Measurements from ENCODE around the gene PITPNB. TPM values are rescaled to one million over a fixed set of nuclear protein-coding genes. Genes with fewer than 3 reads are reported as not detected.

Gene PITPNB
- polyA plus RNA-seq, 3 donors = 62.7 to 64.6 (median 63.1) TPM

DNA sequence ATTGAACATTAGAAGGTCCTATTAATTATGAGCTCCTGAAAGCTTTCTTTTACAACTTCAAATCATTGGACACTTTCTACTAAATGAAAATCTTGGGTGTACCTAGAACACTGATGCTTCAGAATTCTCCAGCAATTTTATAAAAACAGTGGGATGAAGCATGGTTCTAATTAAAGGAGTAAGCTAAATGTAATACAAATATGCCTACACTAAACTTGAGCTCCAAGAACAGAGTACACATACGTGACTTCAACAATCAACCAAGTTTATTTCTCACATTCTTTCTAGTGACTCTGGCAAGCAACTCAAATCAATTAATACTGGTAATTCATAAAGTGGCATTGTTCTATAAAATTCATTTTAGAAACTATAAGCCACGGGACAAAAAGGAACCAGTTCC is 55.5 kb downstream of the PITPNB start:
- no peak for DNase-seq (ENCODE audit: low read depth in 3 of 3, low spot score in 2 of 3)

DNA sequence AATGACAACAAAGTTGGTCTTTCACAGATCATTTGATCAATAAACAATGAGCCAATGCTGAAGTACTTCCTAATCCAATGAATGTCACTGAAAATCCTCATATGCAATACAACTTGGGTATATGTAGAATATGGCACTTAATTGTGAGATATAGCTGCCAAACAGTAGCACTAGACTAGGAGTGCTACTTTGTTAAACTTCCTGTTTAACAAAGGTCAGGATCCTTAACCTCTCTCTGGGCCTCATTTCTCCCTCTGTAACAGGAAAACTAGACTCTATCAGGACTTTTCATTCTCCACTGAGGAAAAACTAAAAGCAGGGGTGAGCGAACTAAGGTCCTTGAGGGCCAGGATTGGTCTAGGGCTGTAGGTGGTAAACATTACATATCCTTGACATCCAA is 56.1 kb downstream of the PITPNB start:
- DNase-seq (ENCODE audit: low read depth in 3 of 3, low spot score in 2 of 3) = no peak

DNA sequence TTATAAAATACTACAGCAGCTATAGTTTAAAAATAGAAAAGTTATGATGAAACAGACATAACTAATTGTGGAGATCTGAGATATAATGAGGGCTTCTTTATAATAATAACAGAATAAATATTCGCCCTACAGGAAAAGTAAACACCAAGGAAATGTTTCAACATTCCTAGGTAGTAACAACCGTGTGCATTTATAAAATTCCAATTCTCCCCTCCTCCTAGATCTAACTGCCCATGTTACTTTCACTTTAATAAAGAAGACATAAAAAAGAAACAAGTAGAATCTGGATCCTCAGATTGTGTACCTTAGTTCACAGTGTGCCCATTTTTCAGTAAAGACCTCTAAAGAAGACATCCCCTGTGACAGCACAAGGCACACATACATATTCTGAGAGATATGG is 59.7 kb downstream of the PITPNB start:
- no peak for DNase-seq (ENCODE audit: low read depth in 3 of 3, low spot score in 2 of 3)

GRCh38 chr22:27858626-27859025 is 60.4 kb downstream of the PITPNB start:
- no peak for DNase-seq (ENCODE audit: low read depth in 3 of 3, low spot score in 2 of 3)

DNA sequence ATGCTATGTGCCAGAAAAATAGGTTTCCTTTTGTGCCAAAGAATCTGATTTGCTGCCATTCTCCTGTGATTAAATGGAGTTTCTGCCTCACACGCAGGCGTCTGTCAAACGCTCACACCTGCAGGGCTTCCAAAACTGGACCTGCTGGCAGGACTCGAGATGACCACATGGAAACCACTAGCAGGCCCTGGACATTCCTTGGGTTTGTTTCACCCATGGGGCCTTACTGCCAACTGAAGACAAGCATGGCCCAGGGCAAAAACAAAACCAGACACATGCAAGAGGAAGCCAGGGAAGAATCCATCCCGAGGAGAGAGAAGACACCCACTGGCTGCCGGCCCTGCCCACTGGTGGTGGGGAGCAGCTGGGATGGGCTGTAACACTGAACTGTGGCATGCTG is 61.6 kb downstream of the PITPNB start:
- no peak for DNase-seq (ENCODE audit: low read depth in 3 of 3, low spot score in 2 of 3)

- no peak for DNase-seq (ENCODE audit: low read depth in 3 of 3, low spot score in 2 of 3)
Observed at GRCh38 chr22:27856386-27856785, 62.7 kb downstream of the PITPNB start.

- DNase-seq (ENCODE audit: low read depth in 3 of 3, low spot score in 2 of 3) = no peak
Observed at GRCh38 chr22:27853424-27853823, 65.6 kb downstream of the PITPNB start.

DNA sequence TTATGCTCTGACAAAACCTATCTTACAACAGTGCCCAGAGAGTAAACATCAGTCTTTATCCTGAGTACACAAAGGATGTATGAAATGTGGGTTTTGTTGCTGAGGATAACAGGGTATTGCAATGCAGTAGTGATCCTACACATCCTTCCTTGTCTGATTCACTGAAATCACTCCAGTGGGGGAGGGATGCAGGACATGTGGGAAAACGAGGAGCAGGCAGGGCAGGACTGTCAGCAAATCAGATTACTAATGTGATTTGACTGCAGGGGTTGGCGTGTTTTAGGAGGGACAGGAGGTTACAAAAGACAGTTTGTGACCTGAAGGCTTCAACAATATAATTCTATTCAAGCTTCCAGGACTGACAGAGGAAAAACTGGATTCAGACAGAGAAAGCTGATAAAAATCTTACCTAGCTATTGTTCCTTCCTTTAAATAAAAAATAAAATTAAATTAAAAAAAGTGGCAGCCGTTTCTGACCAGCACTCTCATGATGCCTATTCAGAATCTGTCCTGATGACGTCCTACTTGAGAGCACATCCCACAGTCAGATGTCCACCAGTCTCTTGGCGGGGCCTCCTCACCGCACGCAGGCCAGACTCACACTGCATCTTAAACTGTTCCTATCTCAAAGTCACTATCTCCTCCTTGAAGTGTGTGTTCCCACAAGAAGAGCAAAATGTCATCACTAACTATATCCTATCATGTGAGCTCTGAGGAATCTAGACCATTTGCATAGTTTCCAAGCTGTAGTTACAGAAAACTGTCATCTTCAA is 66.9 kb downstream of the PITPNB start:
- DNase-seq (ENCODE audit: low read depth in 3 of 3, low spot score in 2 of 3) = no peak

DNA sequence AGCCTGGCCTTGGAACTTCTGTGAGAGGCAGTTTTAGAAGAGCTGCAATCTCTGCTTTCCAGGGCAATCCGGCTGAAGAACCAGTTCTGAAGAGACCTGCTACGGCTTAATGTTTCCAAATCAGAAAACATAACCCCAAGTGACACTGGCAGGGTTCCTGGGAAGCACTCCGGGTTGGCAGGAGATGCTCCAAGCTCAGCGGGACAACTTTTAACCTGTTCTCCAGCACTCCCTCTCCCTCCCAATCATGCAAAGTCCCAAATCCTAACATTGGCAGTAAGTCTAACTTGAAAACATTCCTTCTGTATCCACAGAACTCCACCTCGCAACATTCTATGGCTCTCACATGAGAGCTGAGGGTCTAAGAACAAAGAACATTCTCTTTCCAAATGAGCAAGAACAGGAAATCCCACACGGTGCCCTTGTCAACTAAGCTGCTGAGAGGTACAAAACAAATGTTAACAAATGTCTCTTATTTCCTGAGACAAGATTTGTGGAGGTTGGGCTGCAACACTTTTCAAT is 69.0 kb downstream of the PITPNB start:
- no peak for DNase-seq (ENCODE audit: low read depth in 3 of 3, low spot score in 2 of 3)

DNA sequence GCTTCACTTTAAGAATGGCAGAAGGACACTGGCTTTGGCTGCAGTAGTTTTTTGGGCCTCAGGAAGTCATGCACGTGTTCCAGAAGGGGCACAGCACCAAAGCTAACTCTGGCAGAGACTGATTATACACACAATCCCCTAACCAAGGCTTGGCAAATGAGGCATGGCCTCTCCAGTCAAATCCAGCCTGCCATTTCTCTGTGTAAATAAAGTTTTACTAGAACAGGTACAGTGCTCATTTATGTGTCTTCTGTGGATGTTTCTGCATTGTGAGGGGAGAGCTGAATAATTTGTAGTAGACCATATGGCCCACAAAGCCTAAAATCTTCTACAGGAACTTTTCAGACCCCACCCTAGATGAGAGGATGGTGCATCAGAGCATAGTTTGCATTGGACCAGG is 71.1 kb downstream of the PITPNB start:
- DNase-seq (ENCODE audit: low read depth in 3 of 3, low spot score in 2 of 3) = no peak

- DNase-seq (ENCODE audit: low read depth in 3 of 3, low spot score in 2 of 3) = no peak
Observed at GRCh38 chr22:27846910-27847309, 72.1 kb downstream of the PITPNB start.

- DNase-seq (ENCODE audit: low read depth in 3 of 3, low spot score in 2 of 3) = no peak
Observed at GRCh38 chr22:27846248-27846757, 72.8 kb downstream of the PITPNB start.

- DNase-seq (ENCODE audit: low read depth in 3 of 3, low spot score in 2 of 3) = no peak
Observed at GRCh38 chr22:27845644-27846043, 73.4 kb downstream of the PITPNB start.

- no peak for DNase-seq (ENCODE audit: low read depth in 3 of 3, low spot score in 2 of 3)
Observed at GRCh38 chr22:27844656-27845591, 74.1 kb downstream of the PITPNB start.

- no peak for DNase-seq (ENCODE audit: low read depth in 3 of 3, low spot score in 2 of 3)
Observed at GRCh38 chr22:27844256-27844655, 74.8 kb downstream of the PITPNB start.

GRCh38 chr22:27843441-27843840 is 75.6 kb downstream of the PITPNB start:
- DNase-seq (ENCODE audit: low read depth in 3 of 3, low spot score in 2 of 3) = no peak

DNA sequence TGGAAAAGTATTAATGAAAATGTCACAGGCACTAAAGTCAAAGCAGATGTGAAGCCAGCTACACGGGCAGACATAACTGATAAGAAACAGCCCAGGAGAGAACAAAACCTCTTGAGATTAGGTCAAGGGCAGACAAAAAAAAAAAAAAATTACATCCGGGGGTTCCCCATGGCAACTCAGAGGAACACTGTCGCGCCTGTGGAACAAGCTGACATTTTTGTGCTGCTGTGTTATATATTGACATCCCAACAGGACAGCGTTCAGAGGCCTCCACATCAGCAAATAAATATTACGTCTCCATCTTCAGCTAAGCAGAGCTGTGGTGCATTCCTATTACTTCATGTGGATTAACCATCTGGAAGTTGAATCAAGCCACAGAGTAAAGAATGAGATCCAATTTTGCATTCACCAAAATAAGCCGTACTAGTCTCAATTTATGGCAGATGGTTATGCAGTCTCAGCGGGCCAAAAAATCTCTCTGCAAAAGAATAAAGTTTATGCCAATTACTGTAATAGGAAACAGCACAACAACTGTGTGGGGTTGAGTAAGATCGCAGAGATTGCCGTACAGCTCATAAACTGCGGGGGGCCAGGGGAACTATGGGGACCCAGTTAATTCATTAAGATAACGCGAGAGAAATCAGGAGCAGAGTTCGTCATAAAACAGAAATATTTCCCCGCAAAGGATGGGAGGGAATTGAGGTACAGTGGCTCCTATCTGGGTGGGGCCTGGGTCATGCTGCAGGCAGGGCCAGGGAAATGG is 76.2 kb downstream of the PITPNB start:
- DNase-seq (ENCODE audit: low read depth in 3 of 3, low spot score in 2 of 3) = no peak

GRCh38 chr22:27842201-27842600 is 76.9 kb downstream of the PITPNB start:
- no peak for DNase-seq (ENCODE audit: low read depth in 3 of 3, low spot score in 2 of 3)

DNA sequence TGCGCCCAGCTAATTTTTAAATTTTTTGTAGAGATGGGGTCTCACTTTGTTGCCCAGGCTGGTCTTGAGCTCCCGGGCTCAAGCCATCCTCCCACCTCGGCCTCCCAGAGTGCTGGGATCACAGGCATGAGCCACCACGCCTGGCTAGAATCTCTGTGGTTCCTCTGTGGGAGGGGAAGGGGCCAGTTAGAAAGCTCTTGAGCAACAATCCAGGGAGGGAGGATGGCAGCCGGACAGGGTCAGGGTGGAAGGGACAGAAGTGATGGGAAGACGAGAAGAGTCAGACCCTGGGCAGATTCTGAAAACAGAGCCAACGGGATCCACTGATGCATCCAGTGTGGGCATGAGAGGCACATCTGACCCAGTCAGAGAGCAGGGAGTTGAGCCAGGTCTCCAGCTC is 78.6 kb downstream of the PITPNB start:
- no peak for DNase-seq (ENCODE audit: low read depth in 3 of 3, low spot score in 2 of 3)

GRCh38 chr22:27839057-27839660 is 79.9 kb downstream of the PITPNB start:
- DNase-seq (ENCODE audit: low read depth in 3 of 3, low spot score in 2 of 3) = no peak

Data from right renal cortex interstitium (tissue), 3 donors.